ENCODE measurements around the gene ASNS. TPM values are rescaled to one million over a fixed set of nuclear protein-coding genes. Genes with fewer than 3 reads are reported as not detected.
"Not testable (repeated sequence)": the region's sequence is repeated elsewhere in the genome, so short reads cannot be mapped to it uniquely, and the experiment has no call there.

ASNS gene, protein sequence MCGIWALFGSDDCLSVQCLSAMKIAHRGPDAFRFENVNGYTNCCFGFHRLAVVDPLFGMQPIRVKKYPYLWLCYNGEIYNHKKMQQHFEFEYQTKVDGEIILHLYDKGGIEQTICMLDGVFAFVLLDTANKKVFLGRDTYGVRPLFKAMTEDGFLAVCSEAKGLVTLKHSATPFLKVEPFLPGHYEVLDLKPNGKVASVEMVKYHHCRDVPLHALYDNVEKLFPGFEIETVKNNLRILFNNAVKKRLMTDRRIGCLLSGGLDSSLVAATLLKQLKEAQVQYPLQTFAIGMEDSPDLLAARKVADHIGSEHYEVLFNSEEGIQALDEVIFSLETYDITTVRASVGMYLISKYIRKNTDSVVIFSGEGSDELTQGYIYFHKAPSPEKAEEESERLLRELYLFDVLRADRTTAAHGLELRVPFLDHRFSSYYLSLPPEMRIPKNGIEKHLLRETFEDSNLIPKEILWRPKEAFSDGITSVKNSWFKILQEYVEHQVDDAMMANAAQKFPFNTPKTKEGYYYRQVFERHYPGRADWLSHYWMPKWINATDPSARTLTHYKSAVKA
- 10 to 100 TPM in 4 of 5 donors, 1 to 10 TPM in 1; 4.7 to 27.8 (median 23.2) TPM for total RNA-seq
- 10 to 100 TPM; 24.9 to 52.5 (median 37.6) TPM for polyA plus RNA-seq
- long read RNA-seq, donor 1, partial matches to known transcripts: 0 of 1 reads
- long read RNA-seq, donor 1, other reads (novel, unspliced or antisense): 0 of 1 reads
- long read RNA-seq, donor 2, partial matches to known transcripts: 0 of 1 reads
- long read RNA-seq, donor 2, other reads (novel, unspliced or antisense): 0 of 1 reads
- long read RNA-seq, donor 3, partial matches to known transcripts: 0 of 2 reads
- long read RNA-seq, donor 3, other reads (novel, unspliced or antisense): 0 of 2 reads
- long read RNA-seq, donor 4, partial matches to known transcripts: 0 of 1 reads
- long read RNA-seq, donor 4, other reads (novel, unspliced or antisense): 0 of 1 reads
- long read RNA-seq, donor 5, partial matches to known transcripts: 0 of 3 reads
- long read RNA-seq, donor 5, other reads (novel, unspliced or antisense): 0 of 3 reads
- long read RNA-seq, donor 6, partial matches to known transcripts: 0 of 2 reads
- long read RNA-seq, donor 6, other reads (novel, unspliced or antisense): 0 of 2 reads
- long read RNA-seq, donor 7, partial matches to known transcripts: 0 of 2 reads
- long read RNA-seq, donor 7, other reads (novel, unspliced or antisense): 0 of 2 reads
- long read RNA-seq, donor 8, partial matches to known transcripts: 0 of 2 reads
- long read RNA-seq, donor 8, other reads (novel, unspliced or antisense): 0 of 2 reads
- long read RNA-seq, donor 9: 0 reads
- long read RNA-seq, donor 10: 0 reads

DNA sequence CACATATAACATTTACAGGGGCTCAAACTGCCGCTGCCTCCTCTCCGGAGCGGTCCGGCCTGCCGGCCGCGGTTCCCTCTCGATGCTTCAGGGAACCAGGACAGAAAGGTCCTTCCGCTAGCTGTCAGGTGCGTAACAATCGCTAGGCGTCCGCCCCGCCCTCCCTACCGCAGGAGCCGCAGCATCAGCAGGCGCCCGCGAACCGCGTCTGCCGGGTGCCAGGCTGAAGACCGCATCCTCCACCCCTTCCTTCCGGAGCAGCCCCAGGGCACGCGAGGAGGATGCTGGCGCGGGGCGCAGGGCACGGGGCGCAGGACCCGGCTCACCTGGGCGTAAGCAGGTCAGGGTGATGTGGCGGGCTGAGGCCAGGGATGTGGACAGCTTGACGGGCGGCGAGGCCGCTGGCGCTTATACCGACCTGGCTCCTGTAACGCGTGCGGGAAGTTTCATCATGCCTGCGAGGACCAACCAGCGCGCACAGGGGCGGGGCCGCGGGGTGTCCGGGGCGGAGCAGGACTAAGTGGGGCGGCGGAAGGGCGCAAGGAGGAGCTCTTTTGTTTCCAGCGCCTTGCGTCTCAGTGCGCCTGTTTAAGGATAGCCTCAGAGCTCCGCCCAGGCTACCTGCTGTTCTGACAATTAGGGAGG, at the start of gene ASNS:
TSS of gene ASNS (minus strand) at position 384 of the 645 bp plus-strand sequence. CDS start 3,252 bp downstream, outside the sequence.
- Histone ChIP-seq H3K4me3 (peak within 1 kb of the TSS; percentile 61 to 81 (median 70)), H3K36me3 (peaks cover 0 to 20% (median 8%) of the 10 kb centered on the region in 4 donors), H3K4me1 (peaks cover 5 to 18% (median 10%) of the 10 kb centered on the region in 4 donors), H3K27ac (peak within 1 kb of the TSS; percentile 83 to 86 (median 85)), H3K27me3 (no peaks in the 10 kb centered on the region), H3K9me3 (no peaks in the 10 kb centered on the region)
- DNase-seq: peak; percentile 95 to 96
- intact Hi-C loops (cut with DNase I; ENCODE audit: low total_unique reads): no loop called here
- WGBS, 5 donors: 0 to 1% (median 0%) methylated on average over 39 to 58 of the region's 58 CpGs
- TF ChIP-seq EP300 (IDR thresholded peaks at IDR 0.05) (no peak), POLR2A (IDR thresholded peaks at IDR 0.05) (peak in 1 of 4 donors; percentile 33), POLR2AphosphoS5 (IDR thresholded peaks at IDR 0.05) (peak; percentile 62 to 91 (median 84))

DNA sequence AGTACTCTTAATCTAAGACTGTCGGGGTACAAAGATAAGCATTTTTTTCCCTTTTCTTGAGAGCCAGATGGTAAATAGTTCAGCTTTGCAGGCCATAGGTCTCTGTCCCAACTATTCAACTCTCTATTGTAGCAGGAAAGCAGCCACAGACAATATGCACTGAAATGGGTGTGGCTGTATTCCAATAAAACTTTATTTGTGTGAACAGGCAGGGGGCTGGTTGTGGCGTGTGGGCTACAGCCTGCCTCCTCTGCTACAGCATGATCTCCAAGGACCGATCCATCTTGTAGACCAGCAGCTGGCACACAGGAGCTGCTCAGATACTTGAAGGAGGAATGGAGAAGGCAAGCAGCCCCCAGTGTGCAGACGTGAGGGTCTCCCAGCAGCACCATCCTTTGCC, 49.0 kb upstream of the ASNS start:
- H3K4me1 ChIP-seq; DNase-seq; H3K36me3 ChIP-seq; H3K9me3 ChIP-seq; H3K27ac ChIP-seq; intact Hi-C loops (cut with DNase I; ENCODE audit: low total_unique reads); H3K4me3 ChIP-seq; H3K27me3 ChIP-seq: not testable (repeated sequence)
- WGBS, 5 donors: 79 to 89% (median 83%) methylated on average over 2 to 4 of the region's 4 CpGs

DNA sequence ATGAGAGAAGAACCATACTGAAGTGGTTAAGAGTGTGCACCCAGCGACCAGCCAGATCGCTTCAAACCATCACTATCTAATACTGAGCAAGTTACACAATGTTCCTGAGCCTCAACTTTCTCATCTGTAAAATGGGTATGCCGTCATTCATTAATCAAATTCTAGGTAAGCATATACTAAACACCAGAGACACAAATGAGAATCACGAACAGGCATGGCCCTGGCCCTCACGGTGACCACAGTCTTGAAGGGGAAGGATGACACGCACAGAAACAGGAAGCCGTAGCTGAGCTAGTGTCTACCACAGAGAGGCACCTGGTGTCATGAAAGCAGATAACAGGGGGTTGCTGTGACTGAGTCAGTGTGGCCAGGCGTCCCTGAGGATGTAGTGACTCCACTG, 43.1 kb upstream of the ASNS start:
- intact Hi-C loops (cut with DNase I; ENCODE audit: low total_unique reads); H3K27ac ChIP-seq; H3K9me3 ChIP-seq; H3K4me3 ChIP-seq; H3K4me1 ChIP-seq; H3K36me3 ChIP-seq; H3K27me3 ChIP-seq; DNase-seq: not testable (repeated sequence)
- WGBS, 5 donors: 82 to 93% (median 88%) methylated on average over 7 to 8 of the region's 8 CpGs

DNA sequence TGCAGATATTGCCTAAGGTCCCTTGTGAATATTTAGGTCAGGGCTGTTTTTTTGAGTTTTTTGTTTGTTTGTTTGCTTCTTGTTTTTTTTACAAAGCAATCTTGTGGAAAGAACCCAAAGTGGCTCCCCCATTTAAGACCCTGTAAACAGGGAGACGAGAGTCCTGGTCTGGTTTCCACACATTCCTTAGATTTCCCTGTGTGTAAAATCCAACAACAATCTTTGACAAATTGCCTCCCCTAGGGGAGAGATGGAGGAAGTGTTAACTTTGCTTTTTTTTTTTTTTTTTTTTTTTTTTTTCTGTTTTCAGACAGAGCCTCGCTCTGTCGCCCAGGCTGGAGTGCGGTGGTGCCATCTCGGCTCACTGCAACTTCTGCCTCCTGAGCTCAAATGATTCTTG, 40.1 kb upstream of the ASNS start:
- intact Hi-C loops (cut with DNase I; ENCODE audit: low total_unique reads); H3K27me3 ChIP-seq; H3K4me3 ChIP-seq; H3K4me1 ChIP-seq; H3K36me3 ChIP-seq; DNase-seq; H3K27ac ChIP-seq; H3K9me3 ChIP-seq: not testable (repeated sequence)
- 78 to 91% (median 84%) methylated on average over 5 of the region's 5 CpGs for WGBS, 5 donors

DNA sequence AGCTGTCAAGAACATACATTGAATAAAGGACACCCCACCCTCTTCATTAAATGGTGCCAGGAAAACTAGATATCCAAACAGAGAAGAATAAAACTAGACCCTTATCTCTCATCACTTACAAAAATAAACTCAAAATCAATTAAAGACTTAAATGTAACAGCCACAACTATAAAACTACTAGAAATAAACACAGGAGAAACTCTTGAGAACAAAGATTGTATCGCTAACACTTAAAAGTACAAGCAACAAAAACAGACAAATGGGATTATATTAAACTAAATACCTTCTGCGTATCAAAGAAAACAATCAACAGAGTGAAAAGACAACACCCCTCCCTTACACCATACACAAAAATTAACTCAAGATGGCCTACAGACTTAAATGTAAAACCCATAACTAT, 24.7 kb upstream of the ASNS start:
- WGBS, 5 donors: 89 to 94% (median 92%) methylated on average over 2 of the region's 2 CpGs
- H3K9me3 ChIP-seq; H3K27me3 ChIP-seq; H3K4me3 ChIP-seq; H3K36me3 ChIP-seq; H3K27ac ChIP-seq; DNase-seq; H3K4me1 ChIP-seq; intact Hi-C loops (cut with DNase I; ENCODE audit: low total_unique reads): not testable (repeated sequence)

DNA sequence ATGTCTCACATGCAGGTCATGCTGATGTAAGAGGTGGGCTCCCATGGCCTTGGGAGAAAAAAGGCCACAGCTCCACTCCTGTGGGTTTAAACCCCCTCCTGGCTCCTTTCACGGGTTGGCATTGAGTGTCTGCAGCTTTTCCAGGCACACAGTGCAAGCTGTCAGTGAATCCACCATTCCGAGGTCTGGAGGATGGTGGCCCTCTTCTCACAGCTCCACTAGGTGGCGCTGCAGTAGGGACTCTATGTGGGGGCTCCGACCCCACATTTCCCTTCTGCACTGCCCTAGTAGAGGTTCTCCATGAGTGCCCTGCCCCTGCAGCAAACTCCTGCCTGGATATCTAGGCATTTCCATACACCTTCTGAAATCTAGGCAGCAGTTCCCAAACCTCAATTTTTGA, 19.5 kb upstream of the ASNS start:
- H3K36me3 ChIP-seq: not testable (repeated sequence)

DNA sequence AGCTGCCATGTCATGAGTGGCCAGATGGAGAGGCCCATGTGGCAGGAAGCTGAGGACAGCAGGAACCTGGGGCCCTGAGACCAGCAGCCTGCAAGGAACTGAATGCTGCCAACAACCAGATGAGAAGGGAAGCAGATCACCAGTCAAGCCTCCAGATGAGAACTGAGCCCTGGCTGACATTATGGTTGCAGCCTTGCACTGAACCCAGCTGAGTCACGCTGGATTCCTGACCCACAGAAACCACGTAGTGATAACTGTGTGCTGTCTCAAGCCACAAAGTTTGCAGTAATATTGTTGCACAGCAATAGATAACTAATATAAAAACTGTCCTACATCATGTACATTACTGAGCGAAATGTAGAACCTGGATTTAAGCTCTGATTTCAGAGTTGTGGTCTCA, 7.3 kb upstream of the ASNS start:
- H3K27ac ChIP-seq; H3K9me3 ChIP-seq; intact Hi-C loops (cut with DNase I; ENCODE audit: low total_unique reads); DNase-seq; H3K36me3 ChIP-seq; H3K4me3 ChIP-seq; H3K27me3 ChIP-seq; H3K4me1 ChIP-seq: not testable (repeated sequence)
- WGBS, 5 donors: 66 to 89% (median 84%) methylated on average over 2 to 3 of the region's 3 CpGs

More for the DNA sequence above, 19.5 kb upstream of the ASNS start:
- H3K4me1 ChIP-seq; H3K27me3 ChIP-seq; intact Hi-C loops (cut with DNase I; ENCODE audit: low total_unique reads); H3K4me3 ChIP-seq; H3K27ac ChIP-seq; DNase-seq: not testable (repeated sequence)
- peaks cover 0 to 10% (median 6%) of the 10 kb centered on the region in 4 donors for H3K9me3 ChIP-seq
- WGBS, 5 donors: 34 to 68% (median 58%) methylated on average over 2 to 4 of the region's 4 CpGs

DNA sequence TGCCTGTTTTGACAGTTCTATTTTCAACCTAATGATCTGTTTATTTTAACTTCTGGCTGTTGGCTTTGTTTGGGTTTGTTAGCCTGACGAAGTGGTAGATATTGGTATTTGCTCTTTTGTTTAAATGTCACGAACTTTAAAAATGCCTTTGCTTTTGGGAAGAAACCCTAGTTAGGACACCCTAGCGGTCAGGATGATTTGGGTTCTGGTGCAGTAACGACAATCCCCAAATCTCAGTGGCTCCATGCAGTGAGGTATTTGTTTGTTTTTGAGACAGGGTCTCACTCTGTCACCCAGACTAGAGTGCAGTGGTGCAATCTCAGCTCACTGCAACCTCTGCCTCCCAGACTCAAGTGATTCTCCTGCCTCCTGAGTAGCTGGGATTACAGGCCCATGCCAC, 2.7 kb upstream of the ASNS start:
- peaks cover 5 to 18% (median 10%) of the 10 kb centered on the region in 4 donors for H3K4me1 ChIP-seq
- H3K27ac ChIP-seq; H3K4me3 ChIP-seq; DNase-seq; H3K27me3 ChIP-seq; intact Hi-C loops (cut with DNase I; ENCODE audit: low total_unique reads); H3K9me3 ChIP-seq; H3K36me3 ChIP-seq: not testable (repeated sequence)
- WGBS, 5 donors: 55 to 70% (median 68%) methylated on average over 4 of the region's 4 CpGs
